ENCODE results near the gene IFTAP. TPM values are rescaled to one million over a fixed set of nuclear protein-coding genes. Genes with fewer than 3 reads are reported as not detected.
A peak's percentile ranks its signal among the peaks of the same experiment; 100 is the strongest.
"Not testable (repeated sequence)": the region's sequence is repeated elsewhere in the genome, so short reads cannot be mapped to it uniquely, and the experiment has no call there.

The IFTAP gene
- total RNA-seq, 2 experiments from 2014 or later = 1.5 to 1.8 TPM

- H3K4me3 Mint-ChIP-seq = no peak overlapping the region
- CTCF ChIA-PET = interaction anchor here (1.0 kb wide), 1 partner anchor 119 kb away, joined by 3 read pairs; no protein-coding TSS in a partner anchor
- H3K27ac Mint-ChIP-seq = no peak overlapping the region
- POLR2A ChIA-PET = no interaction called here
- H3K9me3 Mint-ChIP-seq = no peaks in the 10 kb centered on the region
- no peak for DNase-seq
- no peaks in the 10 kb centered on the region for H3K36me3 Mint-ChIP-seq (ENCODE audit: low read depth)
- peaks cover 3% of the 10 kb centered on the region for H3K27me3 Mint-ChIP-seq
- H3K4me1 Mint-ChIP-seq = no peaks in the 10 kb centered on the region
Observed at GRCh38 chr11:36628141-36628540, 33.8 kb downstream of the IFTAP start.

DNA sequence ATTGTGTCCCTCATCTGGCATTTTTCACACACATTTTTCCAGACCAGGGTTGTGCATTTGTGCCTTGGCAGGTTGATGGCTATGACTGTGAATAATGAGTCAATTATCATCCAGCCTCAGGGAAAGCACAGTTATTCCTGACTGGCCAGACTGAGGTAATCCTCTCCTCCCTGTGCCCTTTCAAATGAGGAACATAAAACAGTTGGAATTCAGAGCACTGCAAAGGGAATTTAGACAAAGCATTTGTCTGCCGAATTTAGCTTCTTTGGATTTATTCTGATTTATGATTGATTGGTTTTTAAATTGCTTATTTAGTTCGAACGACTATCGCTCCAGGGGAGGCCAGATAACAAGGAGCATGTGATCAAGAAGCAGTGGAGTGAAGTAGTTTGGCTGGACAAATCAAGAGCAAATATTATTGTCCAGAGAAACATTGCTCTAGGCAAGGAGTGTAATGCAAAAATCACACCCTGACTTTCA lies 34.5 kb downstream of the IFTAP start:
- Mint-ChIP-seq H3K9me3 (no peaks in the 10 kb centered on the region), H3K4me3 (no peak overlapping the region), H3K27me3 (peaks cover 3% of the 10 kb centered on the region), H3K4me1 (no peaks in the 10 kb centered on the region), H3K36me3 (ENCODE audit: low read depth) (no peaks in the 10 kb centered on the region), H3K27ac (no peak overlapping the region)
- ChIA-PET CTCF (no interaction called here), POLR2A (no interaction called here)
- no peak for DNase-seq

GRCh38 chr11:36631774-36632173 lies 37.5 kb downstream of the IFTAP start:
- H3K4me3 Mint-ChIP-seq = no peak overlapping the region
- H3K4me1 Mint-ChIP-seq = no peaks in the 10 kb centered on the region
- no peaks in the 10 kb centered on the region for H3K9me3 Mint-ChIP-seq
- ChIA-PET POLR2A (no interaction called here), CTCF (no interaction called here)
- no peak for DNase-seq
- no peaks in the 10 kb centered on the region for H3K36me3 Mint-ChIP-seq (ENCODE audit: low read depth)
- peaks cover 3% of the 10 kb centered on the region for H3K27me3 Mint-ChIP-seq
- H3K27ac Mint-ChIP-seq = no peak overlapping the region

DNA sequence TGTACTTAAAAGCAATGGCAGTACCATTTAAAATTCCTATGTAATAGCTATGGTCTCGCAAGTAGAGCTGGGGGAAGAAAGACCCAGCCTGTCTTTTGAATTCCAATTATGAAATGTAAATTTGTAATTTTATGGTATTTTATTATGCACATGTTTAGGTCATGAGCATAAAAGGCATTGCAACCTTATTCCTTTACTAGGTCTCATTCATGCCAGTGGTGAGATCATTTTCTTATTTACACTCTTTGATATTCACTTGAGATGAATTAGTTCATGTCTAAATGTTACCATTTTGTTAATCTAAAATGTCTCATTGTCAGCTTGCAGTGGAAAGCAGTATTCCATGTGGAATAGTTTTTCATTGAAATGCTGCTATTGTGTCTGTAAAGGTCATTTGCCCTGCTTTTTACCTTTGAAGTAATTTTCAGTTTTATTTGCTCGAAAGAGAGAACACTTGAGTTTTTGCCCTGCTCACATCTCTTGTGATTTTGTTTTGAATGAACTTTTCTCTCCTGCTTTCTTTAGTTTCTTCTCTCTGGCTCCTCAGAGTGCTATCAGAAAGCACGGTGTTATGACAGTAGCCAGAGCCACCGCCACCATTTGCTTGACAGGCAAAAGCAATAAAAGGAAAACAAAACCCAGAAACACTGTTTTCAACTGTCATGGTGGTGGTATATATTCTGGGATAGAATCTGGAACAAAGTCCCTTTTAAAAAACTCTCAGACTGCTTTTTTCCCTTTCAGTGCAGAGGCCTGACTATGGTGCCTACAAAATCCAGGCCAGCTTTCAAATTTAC lies 41.0 kb downstream of the IFTAP start:
- no peak for DNase-seq
- H3K4me3 Mint-ChIP-seq = no peak overlapping the region
- no peaks in the 10 kb centered on the region for H3K9me3 Mint-ChIP-seq
- H3K4me1 Mint-ChIP-seq = no peaks in the 10 kb centered on the region
- ChIA-PET POLR2A (no interaction called here), CTCF (no interaction called here)
- no peak overlapping the region for H3K27ac Mint-ChIP-seq
- no peaks in the 10 kb centered on the region for H3K36me3 Mint-ChIP-seq (ENCODE audit: low read depth)
- no peaks in the 10 kb centered on the region for H3K27me3 Mint-ChIP-seq

- ChIA-PET POLR2A (no interaction called here), CTCF (no interaction called here)
- H3K27ac Mint-ChIP-seq = no peak overlapping the region
- H3K4me3 Mint-ChIP-seq = no peak overlapping the region
- no peaks in the 10 kb centered on the region for H3K36me3 Mint-ChIP-seq (ENCODE audit: low read depth)
- no peaks in the 10 kb centered on the region for H3K4me1 Mint-ChIP-seq
- no peaks in the 10 kb centered on the region for H3K27me3 Mint-ChIP-seq
- DNase-seq = no peak
- H3K9me3 Mint-ChIP-seq = no peaks in the 10 kb centered on the region
Observed at GRCh38 chr11:36638556-36638955, 44.3 kb downstream of the IFTAP start.

- no peaks in the 10 kb centered on the region for H3K9me3 Mint-ChIP-seq
- no peaks in the 10 kb centered on the region for H3K4me1 Mint-ChIP-seq
- ChIA-PET CTCF (no interaction called here), POLR2A (no interaction called here)
- H3K4me3 Mint-ChIP-seq = no peak overlapping the region
- H3K36me3 Mint-ChIP-seq (ENCODE audit: low read depth) = no peaks in the 10 kb centered on the region
- peaks cover 2% of the 10 kb centered on the region for H3K27me3 Mint-ChIP-seq
- no peak overlapping the region for H3K27ac Mint-ChIP-seq
- no peak for DNase-seq
Observed at GRCh38 chr11:36657610-36658267, 63.4 kb downstream of the IFTAP start.

- POLR2A ChIA-PET; H3K36me3 Mint-ChIP-seq (ENCODE audit: low read depth); H3K27me3 Mint-ChIP-seq; H3K4me1 Mint-ChIP-seq; H3K27ac Mint-ChIP-seq; CTCF ChIA-PET; H3K9me3 Mint-ChIP-seq; H3K4me3 Mint-ChIP-seq; DNase-seq: not testable (repeated sequence)
Observed at GRCh38 chr11:36661359-36661758, 67.1 kb downstream of the IFTAP start.

GRCh38 chr11:36672815-36673450 lies 78.6 kb downstream of the IFTAP start:
- H3K4me1 Mint-ChIP-seq = no peaks in the 10 kb centered on the region
- no peaks in the 10 kb centered on the region for H3K9me3 Mint-ChIP-seq
- CTCF ChIA-PET = no interaction called here
- H3K36me3 Mint-ChIP-seq (ENCODE audit: low read depth) = no peaks in the 10 kb centered on the region
- POLR2A ChIA-PET = no interaction called here
- DNase-seq = peak; percentile 46
- no peak overlapping the region for H3K4me3 Mint-ChIP-seq
- peaks cover 5% of the 10 kb centered on the region for H3K27me3 Mint-ChIP-seq
- H3K27ac Mint-ChIP-seq = no peak overlapping the region

- DNase-seq; POLR2A ChIA-PET; CTCF ChIA-PET; H3K4me1 Mint-ChIP-seq; H3K36me3 Mint-ChIP-seq (ENCODE audit: low read depth); H3K4me3 Mint-ChIP-seq; H3K27ac Mint-ChIP-seq; H3K9me3 Mint-ChIP-seq: not testable (repeated sequence)
- H3K27me3 Mint-ChIP-seq = peaks cover 29% of the 10 kb centered on the region
Observed at GRCh38 chr11:36679547-36679946, 85.2 kb downstream of the IFTAP start.

- no peak for DNase-seq
- CTCF ChIA-PET = no interaction called here
- H3K36me3 Mint-ChIP-seq (ENCODE audit: low read depth) = no peaks in the 10 kb centered on the region
- H3K27me3 Mint-ChIP-seq = peaks cover 53% of the 10 kb centered on the region
- no peak overlapping the region for H3K4me3 Mint-ChIP-seq
- POLR2A ChIA-PET = no interaction called here
- no peak overlapping the region for H3K27ac Mint-ChIP-seq
- H3K9me3 Mint-ChIP-seq = no peaks in the 10 kb centered on the region
- peaks cover 12% of the 10 kb centered on the region for H3K4me1 Mint-ChIP-seq
Observed at GRCh38 chr11:36683818-36684217, 89.5 kb downstream of the IFTAP start.

GRCh38 chr11:36684840-36685801 lies 90.8 kb downstream of the IFTAP start:
- H3K36me3 Mint-ChIP-seq (ENCODE audit: low read depth) = no peaks in the 10 kb centered on the region
- peaks cover 64% of the 10 kb centered on the region for H3K27me3 Mint-ChIP-seq
- H3K27ac Mint-ChIP-seq = no peak overlapping the region
- CTCF ChIA-PET = no interaction called here
- no peaks in the 10 kb centered on the region for H3K9me3 Mint-ChIP-seq
- no peak overlapping the region for H3K4me3 Mint-ChIP-seq
- peak; percentile 35 for DNase-seq
- H3K4me1 Mint-ChIP-seq = peaks cover 12% of the 10 kb centered on the region
- POLR2A ChIA-PET = no interaction called here

GRCh38 chr11:36688132-36688531 lies 93.8 kb downstream of the IFTAP start:
- ChIA-PET POLR2A (no interaction called here), CTCF (no interaction called here)
- Mint-ChIP-seq H3K4me1 (peaks cover 12% of the 10 kb centered on the region), H3K4me3 (no peak overlapping the region), H3K27me3 (peaks cover 57% of the 10 kb centered on the region), H3K9me3 (no peaks in the 10 kb centered on the region), H3K36me3 (ENCODE audit: low read depth) (no peaks in the 10 kb centered on the region), H3K27ac (no peak overlapping the region)
- no peak for DNase-seq

Measured in activated CD4-positive, alpha-beta T cell treated with anti-CD3 and anti-CD28 coated beads, Interleukin-2, amount 10 ng/mL, durations not matched to agents 7 days and 5 days (primary cell).